H9 (cell line): ENCODE measurements around the gene HUNK. TPM values are rescaled to one million over a fixed set of nuclear protein-coding genes. Genes with fewer than 3 reads are reported as not detected.

Source experiments
- DNase-seq: peaks from one replicate; pipeline ENCODE4 v3.0.0-alpha.2; 2017
- H2AFZ ChIP-seq: one replicate; pipeline ENCODE4 v1.6.1; 2013; ENCODE audit warnings: mild to moderate bottlenecking, low read length, control low read depth, moderate library complexity
- H2AK5ac ChIP-seq: 2 replicates; pipeline ENCODE4 v1.6.1; 2013; ENCODE audit warnings: low read length, control low read depth, mixed read lengths; ENCODE audit not compliant: insufficient read length
- H2BK120ac ChIP-seq: one replicate; pipeline ENCODE4 v1.6.1; 2013; ENCODE audit warnings: low read depth, mild to moderate bottlenecking, low read length, control low read depth, inconsistent platforms; ENCODE audit not compliant: poor library complexity, severe bottlenecking
- H2BK12ac ChIP-seq: 2 replicates; pipeline ENCODE4 v1.6.1; 2013; ENCODE audit warnings: low read length, control low read depth, mixed read lengths, low read depth; ENCODE audit not compliant: insufficient read length
- H2BK15ac ChIP-seq: 2 replicates; pipeline ENCODE4 v1.6.1; 2013; ENCODE audit warnings: low read depth, low read length, control low read depth
- H2BK20ac ChIP-seq: one replicate; pipeline ENCODE4 v1.6.1; 2013; ENCODE audit warnings: low read depth, mild to moderate bottlenecking, low read length, control low read depth, inconsistent platforms; ENCODE audit not compliant: poor library complexity, severe bottlenecking
- H2BK5ac ChIP-seq: 2 replicates; pipeline ENCODE4 v1.6.1; 2013; ENCODE audit warnings: low read length, control low read depth, mixed read lengths; ENCODE audit not compliant: insufficient read length
- H3K14ac ChIP-seq: 2 replicates; pipeline ENCODE4 v1.6.1; 2013; ENCODE audit warnings: low read length, control low read depth; ENCODE audit not compliant: insufficient read depth
- H3K18ac ChIP-seq: 2 replicates; pipeline ENCODE4 v1.6.1; 2013; ENCODE audit warnings: low read depth, mild to moderate bottlenecking, mixed read lengths, low read length, control low read depth; ENCODE audit not compliant: insufficient read length
- H3K23ac ChIP-seq: 2 replicates; pipeline ENCODE4 v1.6.1; 2013; ENCODE audit warnings: low read length, control low read depth, mixed read lengths, low read depth; ENCODE audit not compliant: insufficient read length
- H3K23me2 ChIP-seq: 2 replicates; pipeline ENCODE4 v1.6.1; 2013; ENCODE audit warnings: low read depth, mild to moderate bottlenecking, mixed read lengths, low read length, control low read depth; ENCODE audit not compliant: insufficient read length, poor library complexity, severe bottlenecking
- H3K27ac ChIP-seq: 2 replicates; pipeline ENCODE4 v1.5.1; 2013; ENCODE audit warnings: low read length, control low read depth, mixed read lengths, low read depth; ENCODE audit not compliant: insufficient read length
- H3K27me3 ChIP-seq: 2 replicates; pipeline ENCODE4 v1.6.1; 2013; ENCODE audit warnings: low read length, control low read depth, inconsistent platforms; ENCODE audit not compliant: insufficient read depth
- H3K4ac ChIP-seq: 2 replicates; pipeline ENCODE4 v1.6.1; 2013; ENCODE audit warnings: low read depth, mild to moderate bottlenecking, control low read depth, inconsistent platforms, low read length, moderate library complexity
- H3K4me1 ChIP-seq: 2 replicates; pipeline ENCODE4 v1.6.1; 2013; ENCODE audit warnings: low read length, control low read depth, inconsistent platforms; ENCODE audit not compliant: insufficient read depth
- H3K4me2 ChIP-seq: 2 replicates; pipeline ENCODE4 v1.6.1; 2013; ENCODE audit warnings: low read length, control low read depth, mixed read lengths; ENCODE audit not compliant: insufficient read length, insufficient read depth
- H3K56ac ChIP-seq: 2 replicates; pipeline ENCODE4 v1.6.1; 2013; ENCODE audit warnings: low read depth, mild to moderate bottlenecking, mixed read lengths, low read length, control low read depth; ENCODE audit not compliant: insufficient read length
- H3K79me1 ChIP-seq: 2 replicates; pipeline ENCODE4 v1.6.1; 2013; ENCODE audit warnings: low read depth, mild to moderate bottlenecking, moderate library complexity, low read length, control low read depth, inconsistent platforms; ENCODE audit not compliant: insufficient read depth, poor library complexity, severe bottlenecking
- H3K79me2 ChIP-seq: 2 replicates; pipeline ENCODE4 v1.6.1; 2013; ENCODE audit warnings: low read length, control low read depth, inconsistent platforms; ENCODE audit not compliant: insufficient read depth
- H3K9ac ChIP-seq: 2 replicates; pipeline ENCODE4 v1.6.1; 2013; ENCODE audit warnings: low read length, control low read depth, mixed read lengths; ENCODE audit not compliant: insufficient read length; ENCODE audit errors: extremely low read depth
- H3K9me3 ChIP-seq: one replicate; pipeline ENCODE4 v1.6.1; 2013; ENCODE audit warnings: low read depth, low read length, inconsistent platforms; ENCODE audit not compliant: control insufficient read depth
- H3T11ph ChIP-seq: one replicate; pipeline ENCODE4 v1.6.1; 2013; ENCODE audit warnings: mild to moderate bottlenecking, low read length, control low read depth, inconsistent platforms
- H4K20me1 ChIP-seq: one replicate; pipeline ENCODE4 v1.6.1; 2013; ENCODE audit not compliant: control insufficient read depth, insufficient read length, insufficient read depth
- H4K5ac ChIP-seq: 2 replicates; pipeline ENCODE4 v1.6.1; 2013; ENCODE audit warnings: low read depth, mild to moderate bottlenecking, mixed read lengths, low read length, control low read depth; ENCODE audit not compliant: insufficient read length
- H4K8ac ChIP-seq: replicated peaks from 2 replicates; pipeline ENCODE4 v1.6.1; 2013; ENCODE audit warnings: low read length, control low read depth, mixed read lengths, low read depth; ENCODE audit not compliant: insufficient read length
- H4K91ac ChIP-seq: 2 replicates; pipeline ENCODE4 v1.6.1; 2013; ENCODE audit warnings: low read depth, mild to moderate bottlenecking, moderate library complexity, mixed read lengths, low read length, control low read depth; ENCODE audit not compliant: insufficient read length
- H3K27ac Mint-ChIP-seq, 3 experiments: 2 replicates in 2 of 3; 3 replicates in 1 of 3; pipeline ENCODE4 v1.8.0; 2020 to 2021; ENCODE audit warnings: mixed read lengths in 3 of 3, mild to moderate bottlenecking in 1 of 3, moderate library complexity in 1 of 3
- H3K27me3 Mint-ChIP-seq: 2 replicates; pipeline ENCODE4 v1.8.0; 2021; ENCODE audit warnings: low read depth, mild to moderate bottlenecking, moderate library complexity, mixed read lengths
- H3K36me3 Mint-ChIP-seq, 3 experiments: 2 replicates in 2 of 3; 3 replicates in 1 of 3; pipeline ENCODE4 v1.8.0; 2020 to 2021; ENCODE audit warnings: low read depth in 3 of 3, mixed read lengths in 3 of 3; ENCODE audit not compliant: insufficient read depth in 1 of 3
- H3K4me1 Mint-ChIP-seq, 2 experiments: 2 replicates each; pipeline ENCODE4 v1.8.0; 2020; ENCODE audit warnings: mixed read lengths in 2 of 2
- H3K4me3 Mint-ChIP-seq, 2 experiments: 2 replicates in 1 of 2; 3 replicates in 1 of 2; pipeline ENCODE4 v1.8.0; 2020 to 2021; ENCODE audit warnings: mild to moderate bottlenecking in 2 of 2, mixed read lengths in 2 of 2, moderate library complexity in 1 of 2
- H3K9me3 Mint-ChIP-seq, 2 experiments: 2 replicates in 1 of 2; 3 replicates in 1 of 2; pipeline ENCODE4 v1.8.0; 2020; ENCODE audit warnings: mild to moderate bottlenecking in 2 of 2, mixed read lengths in 2 of 2, moderate library complexity in 1 of 2
- CTCF ChIP-seq: fragments of 200-600 bp; sonication (generic); conservative IDR thresholded peaks from 3 replicates; pipeline ENCODE4 v1.8.0; 2021; ENCODE audit warnings: antibody characterized with exemption, mild to moderate bottlenecking
- WGBS: extraction: QIAGEN DNeasy Blood & Tissue Kit; methylation state at CpG from one replicate; pipeline ENCODE4 v1.1.7; 2013; ENCODE audit warnings: missing lambda C conversion rate, low lambda C conversion rate, mixed read lengths; ENCODE audit not compliant: insufficient read length; ENCODE audit errors: extremely low coverage; 5-methylcytosine and 5-hydroxymethylcytosine counted together
- total RNA-seq: library from RNA; stranded (reverse); gene quantifications from 2 replicates; pipeline ENCODE4 v1.2.1, GENCODE V29; 2021

The HUNK gene
- total RNA-seq, 1 experiment from 2014 or later, result 5.8 TPM

- peaks cover 12 to 27% of the 10 kb centered on the region in 2 experiments for H3K4me1 Mint-ChIP-seq
- no peak overlapping the region for H3K27ac ChIP-seq
- no peak overlapping the region for H4K8ac ChIP-seq
- H3K36me3 Mint-ChIP-seq, result peaks cover 9 to 18% (median 10%) of the 10 kb centered on the region in 3 experiments
- no peak for TF ChIP-seq CTCF
- H2BK15ac ChIP-seq, result no peak overlapping the region
- H3K4ac ChIP-seq, result no peak overlapping the region
- no peak overlapping the region for H3K56ac ChIP-seq
- no peaks in the 10 kb centered on the region; the same call in 1 of the 2 replicates for H3K27me3 Mint-ChIP-seq
- H4K20me1 ChIP-seq, result peaks cover 3% of the 10 kb centered on the region
- no peak overlapping the region for H3K18ac ChIP-seq
- H2BK5ac ChIP-seq, result no peak overlapping the region
- no peaks in the 10 kb centered on the region for H3K23me2 ChIP-seq
- no peak overlapping the region for H4K91ac ChIP-seq
- no peak overlapping the region for H4K5ac ChIP-seq
- H3K9me3 ChIP-seq, result no peaks in the 10 kb centered on the region
- no peaks in the 10 kb centered on the region for H3K79me1 ChIP-seq
- H3K9ac ChIP-seq, result no peak overlapping the region
- H2AK5ac ChIP-seq, result no peak overlapping the region
- H3K27ac Mint-ChIP-seq, result peak overlapping the region in 1 of 3 experiments; percentile 57; a peak in 1 of 7 replicates
- no peak overlapping the region for H3K14ac ChIP-seq
- no peak overlapping the region for H2AFZ ChIP-seq
- no CpG with 5 or more reads among the region's 7 CpGs for WGBS
- no peak overlapping the region for H3K4me2 ChIP-seq
- no peak for DNase-seq
- H2BK120ac ChIP-seq, result no peak overlapping the region
- no peaks in the 10 kb centered on the region for H3K4me1 ChIP-seq
- H3K9me3 Mint-ChIP-seq, result peaks cover 4 to 11% of the 10 kb centered on the region in 2 experiments
- H3T11ph ChIP-seq, result no peak overlapping the region
- H3K4me3 Mint-ChIP-seq, result no peak overlapping the region
- H2BK20ac ChIP-seq, result no peak overlapping the region
- no peaks in the 10 kb centered on the region for H3K27me3 ChIP-seq
- H2BK12ac ChIP-seq, result no peak overlapping the region
- H3K79me2 ChIP-seq, result no peaks in the 10 kb centered on the region
- H3K23ac ChIP-seq, result no peak overlapping the region
Observed at GRCh38 chr21:31930001-31930400, 57.2 kb downstream of the HUNK start.
